GM12874 (cell line): ENCODE measurements around the gene TMEM232.

Source experiments
- TF ChIP-seq, protein P1 (sequence below): IDR thresholded peaks from 2 replicates; pipeline ENCODE4 v1.5.1; 2011; ENCODE audit warnings: low read depth, mild to moderate bottlenecking, control low read depth, low read length, moderate library complexity; ENCODE audit not compliant: insufficient read depth

Gene TMEM232

GRCh38 chr5:110413856-110414255 lies 312.6 kb downstream of the TMEM232 start:
- TF ChIP-seq, protein P1, sequence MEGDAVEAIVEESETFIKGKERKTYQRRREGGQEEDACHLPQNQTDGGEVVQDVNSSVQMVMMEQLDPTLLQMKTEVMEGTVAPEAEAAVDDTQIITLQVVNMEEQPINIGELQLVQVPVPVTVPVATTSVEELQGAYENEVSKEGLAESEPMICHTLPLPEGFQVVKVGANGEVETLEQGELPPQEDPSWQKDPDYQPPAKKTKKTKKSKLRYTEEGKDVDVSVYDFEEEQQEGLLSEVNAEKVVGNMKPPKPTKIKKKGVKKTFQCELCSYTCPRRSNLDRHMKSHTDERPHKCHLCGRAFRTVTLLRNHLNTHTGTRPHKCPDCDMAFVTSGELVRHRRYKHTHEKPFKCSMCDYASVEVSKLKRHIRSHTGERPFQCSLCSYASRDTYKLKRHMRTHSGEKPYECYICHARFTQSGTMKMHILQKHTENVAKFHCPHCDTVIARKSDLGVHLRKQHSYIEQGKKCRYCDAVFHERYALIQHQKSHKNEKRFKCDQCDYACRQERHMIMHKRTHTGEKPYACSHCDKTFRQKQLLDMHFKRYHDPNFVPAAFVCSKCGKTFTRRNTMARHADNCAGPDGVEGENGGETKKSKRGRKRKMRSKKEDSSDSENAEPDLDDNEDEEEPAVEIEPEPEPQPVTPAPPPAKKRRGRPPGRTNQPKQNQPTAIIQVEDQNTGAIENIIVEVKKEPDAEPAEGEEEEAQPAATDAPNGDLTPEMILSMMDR, result no peak

- TF ChIP-seq, protein P1, result no peak
These were observed 316.9 kb downstream of the TMEM232 start for GRCh38 chr5:110409571-110409970.

GRCh38 chr5:110402562-110402961 lies 323.9 kb downstream of the TMEM232 start:
- TF ChIP-seq, protein P1, result no peak

- TF ChIP-seq, protein P1, result no peak
These were observed 324.6 kb downstream of the TMEM232 start for GRCh38 chr5:110401881-110402280.

GRCh38 chr5:110398951-110399350 lies 327.5 kb downstream of the TMEM232 start:
- TF ChIP-seq, protein P1, result no peak

GRCh38 chr5:110397281-110397680 lies 329.2 kb downstream of the TMEM232 start:
- TF ChIP-seq, protein P1, result no peak

GRCh38 chr5:110386782-110387181 lies 339.7 kb downstream of the TMEM232 start:
- TF ChIP-seq, protein P1, result no peak

- TF ChIP-seq, protein P1, result no peak
These were observed 343.2 kb downstream of the TMEM232 start for GRCh38 chr5:110383231-110383630.
